SJSA1 (cell line): ENCODE data around the gene FMN2. TPM values are rescaled to one million over a fixed set of nuclear protein-coding genes. Genes with fewer than 3 reads are reported as not detected.
"Not testable (repeated sequence)": the region's sequence is repeated elsewhere in the genome, so short reads cannot be mapped to it uniquely, and the experiment has no call there.

Source experiments
- DNase-seq, 2 experiments: peaks; one replicate each; pipeline ENCODE4 v3.0.0-alpha.2; 2015 to 2020; ENCODE audit warnings: low spot score in 2 of 2, low read depth in 1 of 2
- H3K27ac ChIP-seq: fragments of 250-450 bp; sonication (Bioruptor Pico); 2 replicates; pipeline ENCODE4 v1.5.1; 2020; ENCODE audit warnings: mild to moderate bottlenecking, moderate library complexity
- H3K27me3 ChIP-seq: fragments of 250-450 bp; sonication (Bioruptor Pico); replicated peaks from 2 replicates; pipeline ENCODE4 v1.5.1; 2020; ENCODE audit warnings: mild to moderate bottlenecking, moderate library complexity
- H3K36me3 ChIP-seq: fragments of 250-450 bp; sonication (Bioruptor Pico); 2 replicates; pipeline ENCODE4 v1.5.1; 2020; ENCODE audit warnings: mild to moderate bottlenecking
- H3K4me1 ChIP-seq: fragments of 250-450 bp; sonication (Bioruptor Pico); replicated peaks from 2 replicates; pipeline ENCODE4 v1.6.1; 2021; ENCODE audit warnings: mild to moderate bottlenecking
- H3K4me3 ChIP-seq: fragments of 250-450 bp; sonication (Bioruptor Pico); 2 replicates; pipeline ENCODE4 v1.5.1; 2020; ENCODE audit warnings: mild to moderate bottlenecking
- H3K9me3 ChIP-seq: fragments of 250-450 bp; sonication (Bioruptor Pico); replicated peaks from 2 replicates; pipeline ENCODE4 v1.5.1; 2020; ENCODE audit warnings: mild to moderate bottlenecking
- total RNA-seq: library from RNA; depleted of rRNA; stranded (reverse); fragments of >200 nt; shearing (Covaris generic); gene quantifications from 2 replicates; pipeline ENCODE4 v1.2.3, GENCODE V29; 2014

FMN2 gene
- total RNA-seq, 1 experiment from 2014 or later = 12.7 TPM

GRCh38 chr1:240415011-240415410, 323.3 kb downstream of the FMN2 start:
- H3K9me3 ChIP-seq, H3K27me3 ChIP-seq, H3K4me1 ChIP-seq: not testable (repeated sequence)

GRCh38 chr1:240415532-240415931, 323.8 kb downstream of the FMN2 start:
- Histone ChIP-seq H3K4me3 (no peak overlapping the region), H3K27me3 (no peaks in the 10 kb centered on the region), H3K36me3 (no peaks in the 10 kb centered on the region), H3K9me3 (no peaks in the 10 kb centered on the region), H3K4me1 (no peaks in the 10 kb centered on the region), H3K27ac (no peak overlapping the region)
- DNase-seq = no peak

More at GRCh38 chr1:240415011-240415410, 323.3 kb downstream of the FMN2 start:
- H3K36me3 ChIP-seq, H3K4me3 ChIP-seq, DNase-seq, H3K27ac ChIP-seq: not testable (repeated sequence)

- H3K27me3 ChIP-seq = no peaks in the 10 kb centered on the region
- no peaks in the 10 kb centered on the region for H3K36me3 ChIP-seq
- no peaks in the 10 kb centered on the region for H3K4me1 ChIP-seq
- DNase-seq = no peak
- no peaks in the 10 kb centered on the region for H3K9me3 ChIP-seq
- no peak overlapping the region for H3K4me3 ChIP-seq
- H3K27ac ChIP-seq = no peak overlapping the region
Observed at GRCh38 chr1:240417317-240417716, 325.6 kb downstream of the FMN2 start.

GRCh38 chr1:240420766-240421165, 329.1 kb downstream of the FMN2 start:
- no peaks in the 10 kb centered on the region for H3K36me3 ChIP-seq
- H3K4me1 ChIP-seq = no peaks in the 10 kb centered on the region; the same call in 1 of the 2 replicates
- no peak overlapping the region for H3K27ac ChIP-seq
- no peak overlapping the region for H3K4me3 ChIP-seq
- H3K9me3 ChIP-seq = no peaks in the 10 kb centered on the region
- H3K27me3 ChIP-seq = no peaks in the 10 kb centered on the region
- no peak for DNase-seq

GRCh38 chr1:240423246-240423924, 331.7 kb downstream of the FMN2 start:
- Histone ChIP-seq H3K9me3 (no peaks in the 10 kb centered on the region), H3K36me3 (no peaks in the 10 kb centered on the region)
- no peak for DNase-seq

GRCh38 chr1:240424740-240425464, 333.2 kb downstream of the FMN2 start:
- H3K27me3 ChIP-seq = no peaks in the 10 kb centered on the region
- no peak overlapping the region for H3K27ac ChIP-seq
- no peaks in the 10 kb centered on the region for H3K9me3 ChIP-seq
- DNase-seq = peak in 1 of 2 experiments; percentile 7
- no peak overlapping the region for H3K4me3 ChIP-seq
- H3K36me3 ChIP-seq = no peaks in the 10 kb centered on the region
- H3K4me1 ChIP-seq = no peaks in the 10 kb centered on the region; the same call in 1 of the 2 replicates

More at GRCh38 chr1:240423246-240423924, 331.7 kb downstream of the FMN2 start:
- H3K27ac ChIP-seq = no peak overlapping the region
- no peak overlapping the region for H3K4me3 ChIP-seq
- no peaks in the 10 kb centered on the region for H3K27me3 ChIP-seq
- no peaks in the 10 kb centered on the region; the same call in 1 of the 2 replicates for H3K4me1 ChIP-seq

- H3K9me3 ChIP-seq = no peaks in the 10 kb centered on the region
- no peaks in the 10 kb centered on the region for H3K27me3 ChIP-seq
- no peaks in the 10 kb centered on the region for H3K36me3 ChIP-seq
- H3K4me3 ChIP-seq = no peak overlapping the region
- no peaks in the 10 kb centered on the region; the same call in 1 of the 2 replicates for H3K4me1 ChIP-seq
- DNase-seq = no peak
- no peak overlapping the region for H3K27ac ChIP-seq
Observed at GRCh38 chr1:240426051-240426450, 334.4 kb downstream of the FMN2 start.

GRCh38 chr1:240435996-240436566, 344.4 kb downstream of the FMN2 start:
- Histone ChIP-seq H3K36me3 (0 out of 2 replicates have a peak, but pooled peaks cover 4% of the 10 kb centered on the region), H3K4me3 (no peak overlapping the region), H3K27me3 (no peaks in the 10 kb centered on the region), H3K4me1 (peaks cover 6% of the 10 kb centered on the region; the same call in 1 of the 2 replicates), H3K9me3 (no peaks in the 10 kb centered on the region), H3K27ac (no peak overlapping the region)
- DNase-seq = no peak

GRCh38 chr1:240441669-240442068, 350.0 kb downstream of the FMN2 start:
- Histone ChIP-seq H3K36me3 (0 out of 2 replicates have a peak, but pooled peaks cover 4% of the 10 kb centered on the region), H3K9me3 (no peaks in the 10 kb centered on the region), H3K4me3 (no peak overlapping the region), H3K27ac (no peak overlapping the region), H3K4me1 (no peaks in the 10 kb centered on the region), H3K27me3 (no peaks in the 10 kb centered on the region)
- no peak for DNase-seq

- H3K27ac ChIP-seq = no peak overlapping the region
- no peaks in the 10 kb centered on the region for H3K4me1 ChIP-seq
- no peak overlapping the region for H3K4me3 ChIP-seq
- DNase-seq = no peak
- H3K36me3 ChIP-seq = no peaks in the 10 kb centered on the region
- H3K9me3 ChIP-seq = no peaks in the 10 kb centered on the region
- no peaks in the 10 kb centered on the region for H3K27me3 ChIP-seq
Observed at GRCh38 chr1:240445369-240445768, 353.7 kb downstream of the FMN2 start.

GRCh38 chr1:240455228-240455821, 363.6 kb downstream of the FMN2 start:
- peak in 1 of 2 experiments; percentile 28 for DNase-seq
- peaks cover 11% of the 10 kb centered on the region for H3K4me1 ChIP-seq
- H3K4me3 ChIP-seq = no peak overlapping the region
- H3K9me3 ChIP-seq = no peaks in the 10 kb centered on the region
- no peaks in the 10 kb centered on the region for H3K36me3 ChIP-seq
- no peaks in the 10 kb centered on the region for H3K27me3 ChIP-seq
- no peak overlapping the region for H3K27ac ChIP-seq

GRCh38 chr1:240457203-240457602, 365.5 kb downstream of the FMN2 start:
- H3K9me3 ChIP-seq = no peaks in the 10 kb centered on the region
- no peak overlapping the region for H3K27ac ChIP-seq

GRCh38 chr1:240462277-240462676, 370.6 kb downstream of the FMN2 start:
- H3K27ac ChIP-seq = no peak overlapping the region
- peaks cover 11% of the 10 kb centered on the region for H3K4me1 ChIP-seq
- H3K27me3 ChIP-seq = no peaks in the 10 kb centered on the region
- H3K9me3 ChIP-seq = no peaks in the 10 kb centered on the region; the same call in 1 of the 2 replicates
- no peaks in the 10 kb centered on the region for H3K36me3 ChIP-seq
- DNase-seq = no peak
- H3K4me3 ChIP-seq = no peak overlapping the region

More at GRCh38 chr1:240457203-240457602, 365.5 kb downstream of the FMN2 start:
- no peak for DNase-seq
- H3K27me3 ChIP-seq = no peaks in the 10 kb centered on the region
- no peaks in the 10 kb centered on the region for H3K36me3 ChIP-seq
- H3K4me1 ChIP-seq = peaks cover 11% of the 10 kb centered on the region
- no peak overlapping the region for H3K4me3 ChIP-seq
